NCI-H1436 treated with DMSO at 0.1 percent for 48 hours (cell line): ENCODE data around the gene ALX4.

Experiments
- DNase-seq: peaks from one replicate; lab custom pipeline; 2025; lab: John Stamatoyannopoulos, UW

ALX4 gene

DNA sequence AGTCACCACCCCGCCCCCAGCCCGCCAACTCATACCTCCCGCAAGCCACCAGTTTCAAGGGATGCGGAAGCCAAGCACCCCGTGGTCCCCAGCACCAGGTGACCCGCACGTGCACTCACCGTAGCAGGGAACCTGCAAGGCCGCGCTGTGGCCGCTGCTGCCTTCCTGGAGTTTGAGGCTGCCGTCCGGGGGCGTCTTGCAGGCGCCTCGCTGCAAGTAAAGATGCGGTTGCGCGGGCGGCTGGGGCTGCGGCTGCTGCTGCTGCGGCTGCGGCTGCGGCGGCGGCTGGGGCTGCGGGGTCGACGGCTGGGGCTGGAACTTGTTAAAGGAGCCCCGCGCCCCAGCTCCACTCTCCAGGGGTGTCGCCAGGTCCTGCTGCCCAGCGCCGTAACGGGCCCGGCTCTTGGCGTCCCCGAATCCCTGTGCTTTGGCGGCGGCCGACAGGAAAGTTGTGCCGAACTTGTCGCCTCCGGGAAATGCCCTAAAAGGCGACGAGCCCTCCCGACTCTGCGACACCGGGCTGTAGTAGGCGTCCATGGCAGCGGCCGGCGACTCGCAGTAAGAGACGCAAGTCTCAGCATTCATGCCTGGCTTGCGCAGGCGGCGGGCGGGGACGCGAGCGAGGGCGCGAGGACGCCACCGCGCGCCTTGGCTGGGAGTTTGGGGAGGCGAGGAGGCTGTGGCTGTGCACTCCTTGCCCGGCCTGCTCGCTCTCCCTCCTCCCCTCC is at the start of gene ALX4:
Gene ALX4, minus strand, starts transcription at position 662 of the 728 bp plus-strand sequence. Its CDS starts 77 bp downstream, at position 585.
- no peak for DNase-seq

GRCh38 chr11:44359162-44359561 is 49.2 kb upstream of the ALX4 start:
- DNase-seq, result no peak

DNA sequence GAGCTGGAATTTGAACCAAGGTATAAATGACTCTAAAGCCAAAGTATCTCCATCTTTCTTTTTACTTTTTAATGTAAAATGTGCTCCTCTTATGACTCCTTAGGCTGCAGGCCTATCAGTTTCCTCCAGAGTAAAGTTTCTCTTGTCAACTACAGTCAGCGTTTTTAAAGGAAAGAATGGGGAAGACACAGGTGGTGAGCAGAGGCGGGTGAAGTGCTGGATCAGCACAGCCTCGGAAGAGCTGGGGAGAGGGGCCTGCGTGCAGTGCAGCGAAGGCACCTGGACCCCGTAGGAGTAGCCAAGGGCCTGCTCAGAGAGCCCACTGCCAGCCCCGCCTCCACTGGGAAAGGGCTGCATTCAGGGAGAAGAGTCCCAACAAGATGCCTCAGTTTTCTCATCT is 48.8 kb upstream of the ALX4 start:
- DNase-seq, result no peak

- no peak for DNase-seq
These were observed 47.8 kb upstream of the ALX4 start for GRCh38 chr11:44357711-44358110.

DNA sequence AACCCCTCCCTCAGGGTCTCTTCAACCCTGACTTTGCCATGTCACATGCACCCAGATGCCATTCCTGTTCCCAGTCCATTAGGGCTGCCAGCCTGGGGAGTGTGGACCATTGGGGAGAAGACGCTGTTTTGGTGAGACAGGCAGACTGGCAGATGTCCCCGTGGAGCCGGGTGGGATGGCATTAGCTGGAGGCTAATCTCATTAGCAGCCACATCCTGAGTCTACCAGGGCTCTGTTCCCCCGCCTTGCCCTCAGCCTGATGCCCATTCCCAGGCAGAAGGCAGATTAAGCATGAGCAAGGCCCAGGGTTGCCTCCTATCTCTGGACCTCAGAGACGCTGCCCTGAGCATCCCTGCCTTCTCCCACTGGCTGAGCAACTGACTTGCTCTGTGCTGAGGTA is 46.4 kb upstream of the ALX4 start:
- no peak for DNase-seq

- no peak for DNase-seq
These were observed 42.1 kb upstream of the ALX4 start for GRCh38 chr11:44351898-44352498.

GRCh38 chr11:44351006-44351660 is 41.2 kb upstream of the ALX4 start:
- no peak for DNase-seq

DNA sequence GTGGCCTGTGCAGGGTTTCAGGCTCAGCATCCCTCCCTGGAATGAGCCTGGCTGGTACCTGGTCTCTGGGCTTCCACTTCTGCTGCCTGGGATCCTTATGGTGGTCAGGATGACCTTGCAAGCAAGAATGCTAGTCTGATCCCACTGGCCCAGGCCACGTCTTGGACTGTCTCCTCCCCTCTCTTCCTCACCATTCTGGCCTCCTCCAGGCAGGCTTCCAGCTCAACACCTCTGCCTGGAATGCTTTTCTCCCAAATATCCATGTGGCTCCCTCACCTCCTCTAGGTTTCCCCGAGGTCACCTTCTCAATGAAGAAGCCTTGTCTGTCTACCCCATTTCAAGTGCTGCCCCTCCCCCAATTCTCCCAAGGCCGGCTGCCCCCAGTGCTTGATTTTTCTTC is 39.4 kb upstream of the ALX4 start:
- no peak for DNase-seq

DNA sequence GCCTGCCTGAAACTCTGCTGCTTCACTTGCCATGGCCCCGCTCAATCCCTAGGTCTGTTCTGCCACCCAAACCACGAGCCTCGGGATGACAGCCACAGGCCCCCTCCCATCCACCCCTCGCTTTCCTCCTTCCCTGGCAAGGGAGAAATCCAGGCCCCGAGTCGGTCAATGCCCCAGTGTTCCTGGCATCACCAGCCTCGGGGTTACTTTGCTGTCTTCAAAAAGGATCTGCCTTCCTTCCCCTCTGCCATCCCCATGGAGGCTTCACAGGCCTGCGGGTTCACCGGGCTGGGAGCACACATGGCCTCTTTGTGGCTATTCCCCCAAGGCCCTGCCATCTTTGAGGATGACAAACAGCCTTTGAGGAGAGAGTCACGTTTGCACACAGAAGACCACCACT is 38.8 kb upstream of the ALX4 start:
- DNase-seq, result no peak

GRCh38 chr11:44348114-44348513 is 38.2 kb upstream of the ALX4 start:
- no peak for DNase-seq

- no peak for DNase-seq
These were observed 37.6 kb upstream of the ALX4 start for GRCh38 chr11:44347538-44347937.

- no peak for DNase-seq
These were observed 37.0 kb upstream of the ALX4 start for GRCh38 chr11:44346983-44347382.

DNA sequence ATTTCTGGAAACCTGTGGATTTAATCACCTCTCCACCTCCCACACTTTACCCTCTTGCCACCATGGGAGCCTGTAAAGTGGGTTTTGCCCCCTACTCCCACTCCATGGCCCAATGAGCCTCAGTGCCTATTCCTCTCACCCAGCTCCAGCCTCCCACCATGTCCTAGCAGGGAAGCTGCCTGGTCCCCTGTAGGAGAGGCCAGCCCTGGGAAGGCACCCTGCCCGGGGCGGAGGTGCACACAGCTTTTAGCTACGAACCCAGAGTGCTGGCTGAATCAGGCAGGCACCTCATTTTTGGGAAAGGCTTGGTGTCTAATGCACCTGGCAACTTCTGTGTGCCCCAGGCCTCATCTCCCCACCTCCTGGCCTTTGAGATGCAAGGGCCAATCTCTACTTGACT is 35.8 kb upstream of the ALX4 start:
- no peak for DNase-seq

DNA sequence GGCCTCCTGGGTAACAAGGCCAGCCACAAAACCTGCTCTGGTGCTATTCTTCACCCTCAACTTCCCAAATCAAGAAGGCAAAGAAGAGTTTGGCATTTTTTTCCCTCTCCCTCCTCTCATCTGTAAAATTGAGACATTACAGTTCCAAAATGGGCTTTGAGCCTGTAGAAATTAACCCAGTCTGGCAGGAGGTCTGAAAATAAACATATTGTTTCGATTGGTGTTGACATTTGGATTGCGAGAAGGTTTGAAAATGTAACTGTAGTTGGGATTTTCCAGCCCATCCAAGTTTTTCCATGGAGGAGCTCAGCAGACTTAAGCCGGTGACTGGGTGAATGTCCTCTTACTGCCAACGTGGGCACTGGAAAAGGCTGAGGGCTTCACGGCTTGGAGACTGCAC is 35.0 kb upstream of the ALX4 start:
- DNase-seq, result no peak

DNA sequence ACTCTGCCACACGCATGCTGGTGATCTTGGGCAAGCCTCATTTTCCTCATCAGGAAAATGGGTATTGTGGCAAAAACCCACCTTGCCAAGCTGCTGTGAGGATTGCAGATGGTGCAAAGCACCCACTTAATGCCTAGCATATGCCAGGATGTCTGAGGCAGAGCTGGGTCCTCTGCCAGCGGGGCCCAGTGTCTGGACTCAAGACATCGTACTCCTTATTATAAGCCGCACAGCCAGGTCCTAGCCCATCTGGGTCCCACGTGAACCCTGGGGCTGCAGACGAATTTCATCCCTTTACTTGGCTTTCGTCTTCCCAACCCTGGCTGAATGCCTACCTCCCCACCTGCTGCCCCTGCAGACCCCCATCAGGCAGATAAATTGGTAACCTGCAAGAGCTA is 34.5 kb upstream of the ALX4 start:
- DNase-seq, result no peak

DNA sequence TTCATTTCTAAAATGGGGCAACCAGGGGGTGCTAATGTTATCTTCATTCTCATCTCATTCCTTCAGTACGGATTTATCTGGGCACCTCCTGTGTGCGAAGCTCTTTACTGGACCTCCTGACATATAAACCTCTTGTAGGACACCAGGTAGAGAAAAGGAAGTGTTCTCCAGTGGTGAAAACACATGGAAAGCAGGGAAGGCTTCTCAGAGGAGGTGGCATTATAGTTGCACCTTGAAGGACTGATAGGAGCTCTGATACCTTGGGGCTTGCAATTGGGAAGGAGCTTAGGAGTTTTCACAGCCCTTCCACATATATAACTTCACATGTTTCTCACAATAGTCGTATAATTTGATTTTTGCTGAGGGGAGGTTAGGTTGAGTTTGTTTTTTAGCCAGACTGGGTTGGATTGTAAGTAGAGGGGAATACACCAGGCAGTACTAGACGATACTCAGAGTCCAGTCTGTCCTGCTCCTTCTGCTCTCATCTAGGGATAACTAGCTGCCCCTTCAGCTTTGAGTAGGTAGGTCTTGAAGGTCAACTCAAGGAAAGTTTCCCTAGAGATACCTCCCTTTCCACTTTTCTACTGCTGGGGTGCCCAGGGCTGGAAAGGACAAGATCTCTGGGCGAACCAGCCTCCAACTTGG is 34.0 kb upstream of the ALX4 start:
- DNase-seq, result no peak

DNA sequence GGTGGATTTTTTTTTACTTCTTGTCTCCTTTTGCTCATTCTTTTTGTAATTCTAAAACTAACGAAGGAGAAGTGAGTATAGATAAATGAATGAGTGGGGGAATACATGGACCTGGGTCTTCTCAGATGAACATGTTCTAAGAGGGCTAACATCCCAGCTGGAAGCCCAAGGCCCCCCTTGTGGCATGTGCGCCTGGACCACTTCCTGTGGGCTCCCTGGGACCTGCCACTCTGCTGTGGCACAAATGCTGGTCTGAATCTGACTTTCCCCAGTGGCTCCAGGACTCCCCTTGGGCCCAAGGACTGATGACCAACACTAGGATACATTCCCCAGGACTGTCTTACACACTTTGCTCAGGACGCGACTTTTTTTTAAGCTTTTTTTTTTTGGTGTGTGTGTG is 32.7 kb upstream of the ALX4 start:
- DNase-seq, result no peak

DNA sequence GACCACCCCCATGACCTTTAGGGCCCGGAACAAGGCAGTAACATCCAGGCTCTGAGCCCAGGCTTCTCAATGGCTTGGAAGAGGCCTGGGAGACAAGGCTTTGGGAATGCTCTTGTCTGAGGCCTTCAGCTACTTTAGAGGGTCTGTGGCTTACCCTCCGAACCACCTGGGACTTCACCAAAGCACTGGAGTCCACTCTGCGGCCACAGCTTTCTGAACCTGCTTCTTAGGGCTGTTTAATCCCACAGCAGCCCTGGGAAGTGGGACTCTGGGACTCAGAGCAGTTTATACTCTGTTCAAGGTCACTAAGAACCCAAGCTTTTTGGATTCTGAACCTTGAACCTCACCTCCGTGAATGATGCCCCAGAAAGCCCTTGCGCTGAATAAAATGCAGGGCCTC is 30.7 kb upstream of the ALX4 start:
- DNase-seq, result no peak

GRCh38 chr11:44339530-44339883 is 29.6 kb upstream of the ALX4 start:
- no peak for DNase-seq

- no peak for DNase-seq
These were observed 29.0 kb upstream of the ALX4 start for GRCh38 chr11:44338698-44339529.

- no peak for DNase-seq
These were observed 28.1 kb upstream of the ALX4 start for GRCh38 chr11:44338026-44338425.

DNA sequence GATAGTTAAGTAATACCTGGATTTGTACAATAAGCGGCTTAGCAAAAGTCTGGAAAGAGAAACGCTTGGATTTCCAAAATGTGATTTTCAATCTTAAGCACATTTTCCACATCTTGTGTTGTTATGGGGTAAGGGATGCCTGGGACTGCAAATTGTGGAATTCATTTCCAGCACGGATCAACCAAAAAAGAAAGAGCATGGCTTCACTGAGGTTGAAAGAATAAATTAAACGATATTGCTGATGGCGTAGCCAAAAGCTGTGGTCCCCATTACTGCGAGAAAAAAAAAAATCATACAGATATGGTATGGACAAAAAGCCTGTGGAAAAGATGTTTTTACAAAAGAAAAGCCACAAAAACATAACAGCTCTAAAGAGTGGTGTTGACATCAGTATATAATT is 26.0 kb upstream of the ALX4 start:
- no peak for DNase-seq
